Skin of body (tissue), 3 donors: ENCODE data around the gene AHCY. TPM values are rescaled to one million over a fixed set of nuclear protein-coding genes. Genes with fewer than 3 reads are reported as not detected.
"Not testable (repeated sequence)": the region's sequence is repeated elsewhere in the genome, so short reads cannot be mapped to it uniquely, and the experiment has no call there.

Source experiments
- DNase-seq: peaks from one replicate; lab custom pipeline; 2025; lab: John Stamatoyannopoulos, UW
- small RNA-seq: library from RNA; depleted of rRNA; stranded (forward); fragments of <200 nt; gene quantifications from one replicate; pipeline ENCODE3, GENCODE V24; 2014; ENCODE audit warnings: low replicate concordance
- total RNA-seq: library from RNA; depleted of rRNA; stranded (reverse); fragments of >200 nt; gene quantifications from one replicate; pipeline ENCODE4 v1.2.3, GENCODE V29; 2014

AHCY gene
- total RNA-seq, 1 donor from 2014 or later = 57.6 TPM

GRCh38 chr20:34256629-34257124, 46.5 kb downstream of the AHCY start:
- no peak for DNase-seq

GRCh38 chr20:34254979-34255378, 48.2 kb downstream of the AHCY start:
- DNase-seq = no peak

- not testable (repeated sequence) for DNase-seq
Observed at GRCh38 chr20:34252431-34253086, 50.6 kb downstream of the AHCY start.

GRCh38 chr20:34251619-34252018, 51.5 kb downstream of the AHCY start:
- no peak for DNase-seq

GRCh38 chr20:34250005-34250404, 53.1 kb downstream of the AHCY start:
- no peak for DNase-seq

DNA sequence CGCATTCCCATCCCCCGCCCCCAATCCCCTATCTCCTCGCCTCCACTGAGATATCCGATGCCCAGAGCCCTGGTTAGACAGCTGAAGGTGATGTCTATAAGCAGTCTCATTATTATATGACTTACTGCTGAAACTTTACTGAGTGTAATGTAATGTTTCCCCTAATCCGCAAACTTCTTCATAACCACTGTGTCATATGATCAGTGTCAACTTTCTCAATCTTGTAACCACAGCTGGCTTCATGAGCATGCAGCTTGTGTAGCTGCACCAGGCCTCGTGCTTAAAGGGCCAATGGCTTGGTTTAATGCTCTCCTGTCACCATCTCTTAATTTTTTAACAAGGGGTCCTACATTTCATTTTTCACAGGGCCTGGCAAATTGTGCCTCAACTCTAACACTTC, 53.9 kb downstream of the AHCY start:
- DNase-seq = peak; percentile 52

- no peak for DNase-seq
Observed at GRCh38 chr20:34246126-34246626, 57.0 kb downstream of the AHCY start.

- peak; percentile 40 for DNase-seq
Observed at GRCh38 chr20:34243377-34243776, 59.8 kb downstream of the AHCY start.

DNA sequence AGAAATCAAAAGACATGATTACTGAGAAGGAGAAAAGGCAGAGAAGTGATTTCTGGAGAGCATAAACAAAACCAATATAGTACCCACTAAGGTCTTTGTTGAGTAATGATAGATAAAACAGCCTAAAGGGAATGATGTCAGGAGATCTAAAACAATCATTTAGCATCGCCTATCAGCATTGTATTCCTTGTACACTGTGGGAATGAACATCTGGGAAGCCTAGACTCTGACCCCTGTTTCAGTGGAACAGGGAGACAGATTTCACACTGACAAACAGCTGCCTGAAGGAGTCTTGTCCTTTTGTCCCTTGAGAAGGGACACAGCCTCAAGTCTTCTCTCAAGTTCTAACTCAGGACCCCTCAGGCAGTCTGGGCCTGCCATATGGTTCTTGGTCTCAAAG, 60.3 kb downstream of the AHCY start:
- no peak for DNase-seq

DNA sequence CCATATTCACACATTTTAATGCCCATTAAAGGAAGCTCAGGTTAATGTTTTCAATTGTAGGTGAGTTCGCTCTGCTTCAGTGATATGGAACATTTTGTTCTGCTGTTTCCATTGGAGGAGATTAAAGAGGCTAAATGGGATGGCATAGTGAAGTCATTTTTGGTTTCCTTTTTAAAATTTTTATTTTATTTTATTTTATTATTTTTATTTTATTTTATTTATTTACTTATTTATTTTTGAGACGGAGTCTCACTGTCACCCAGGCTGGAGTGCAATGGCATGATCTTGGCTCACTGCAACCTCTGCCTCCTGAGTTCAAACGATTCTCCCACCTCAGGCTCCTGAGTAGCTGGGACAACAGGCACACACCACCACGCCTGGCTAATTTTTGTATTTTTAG, 61.1 kb downstream of the AHCY start:
- DNase-seq = not testable (repeated sequence)

GRCh38 chr20:34240693-34241615, 62.2 kb downstream of the AHCY start, which contains the start of gene ASIP:
TSS of gene ASIP (plus strand) at chr20:34241423. CDS start at chr20:34260375, 18,952 bp downstream.
- no peak for DNase-seq

- no peak for DNase-seq
Observed at GRCh38 chr20:34240121-34240520, 63.0 kb downstream of the AHCY start.

- no peak for DNase-seq
Observed at GRCh38 chr20:34237942-34238341, 65.2 kb downstream of the AHCY start.

GRCh38 chr20:34235875-34236274, 67.3 kb downstream of the AHCY start:
- DNase-seq = no peak

- DNase-seq = no peak
Observed at GRCh38 chr20:34233687-34234086, 69.5 kb downstream of the AHCY start.

DNA sequence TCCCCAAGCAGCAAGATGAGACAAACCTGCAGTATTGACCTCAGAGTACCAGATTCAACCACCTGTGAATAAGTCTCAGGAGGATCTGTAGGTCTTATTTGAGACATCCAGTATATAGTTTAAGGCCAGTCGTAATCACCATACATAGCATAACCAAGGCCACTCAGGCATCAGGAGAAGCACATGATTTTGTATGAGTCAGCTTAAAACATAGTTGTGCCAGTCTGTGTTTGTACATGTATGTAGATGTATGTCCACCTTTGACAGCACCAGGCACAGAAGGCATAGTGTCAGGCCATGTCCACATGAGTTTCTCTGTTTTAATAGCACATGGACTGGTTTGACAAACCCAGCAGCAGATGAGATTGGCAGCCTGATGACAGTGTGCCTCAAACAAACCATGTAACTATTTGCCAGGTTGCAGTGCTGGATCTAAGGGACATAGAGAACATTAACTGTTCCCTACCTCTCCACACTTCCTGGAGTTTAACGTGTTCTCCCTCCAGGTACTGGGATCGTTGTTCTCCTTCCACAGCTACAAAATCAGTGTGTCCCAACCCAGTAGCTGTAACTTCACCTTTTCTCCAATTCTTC, 70.6 kb downstream of the AHCY start:
- DNase-seq = no peak

- no peak for DNase-seq
Observed at GRCh38 chr20:34231634-34232033, 71.5 kb downstream of the AHCY start.

Small RNA genes within 50 kb of the gene (small RNA-seq; reads per million reads assigned to genes)
- not detected for gene AL356299.1

Other genes starting within 250 kb of the AHCY start
- 37.8 TPM for gene EIF2S2, start 191.1 kb downstream of the AHCY start, total RNA-seq
- gene ASIP, start 61.9 kb downstream of the AHCY start, total RNA-seq = 7.6 TPM
- 54.8 TPM for gene ITCH, start 59.9 kb upstream of the AHCY start, total RNA-seq
- 60.1 TPM for gene DYNLRB1, start 213.1 kb upstream of the AHCY start, total RNA-seq